DND-41 (cell line): ENCODE measurements around the gene UPB1.
"Not testable (repeated sequence)": the region's sequence is repeated elsewhere in the genome, so short reads cannot be mapped to it uniquely, and the experiment has no call there.

Experiments used
- ATAC-seq: fragments of 200-7000 bp; cut with Tn5 transposase; 3 replicates; pipeline ENCODE4 v1.9.1; 2021; ENCODE audit warnings: low read depth; ENCODE audit not compliant: insufficient read depth
- DNase-seq: peaks from one replicate; pipeline ENCODE4 v3.0.0-alpha.2; 2020
- H2AFZ ChIP-seq: 2 replicates; pipeline ENCODE4 v1.6.0; 2012; ENCODE audit warnings: low read depth, low read length
- H3K27ac ChIP-seq: 2 replicates; pipeline ENCODE4 v1.5.1; 2012; ENCODE audit warnings: low read length, inconsistent platforms
- H3K27me3 ChIP-seq: fragments of 200-600 bp; sonication (generic); 2 replicates; pipeline ENCODE4 v1.6.0; 2012; ENCODE audit warnings: low read length, mild to moderate bottlenecking, inconsistent platforms; ENCODE audit not compliant: insufficient read depth, poor library complexity
- H3K36me3 ChIP-seq: 2 replicates; pipeline ENCODE4 v1.5.1; 2012; ENCODE audit warnings: low read length, inconsistent platforms; ENCODE audit not compliant: insufficient read depth
- H3K4me1 ChIP-seq: 2 replicates; pipeline ENCODE4 v1.5.1; 2012; ENCODE audit warnings: mild to moderate bottlenecking, low read length; ENCODE audit not compliant: insufficient read depth
- H3K4me2 ChIP-seq: 2 replicates; pipeline ENCODE4 v1.6.0; 2012; ENCODE audit warnings: mild to moderate bottlenecking, moderate library complexity, low read length, inconsistent platforms; ENCODE audit not compliant: insufficient read depth
- H3K4me3 ChIP-seq, 2 experiments: fragments of 200-600 bp in 1 of 2; shearing (Covaris generic) in 1 of 2; 2 replicates each; pipeline ENCODE4 v1.5.1; 2012 to 2016; ENCODE audit warnings: inconsistent platforms in 2 of 2, low read length in 2 of 2, mild to moderate bottlenecking in 2 of 2, low read depth in 1 of 2, moderate library complexity in 1 of 2
- H3K79me2 ChIP-seq: 2 replicates; pipeline ENCODE4 v1.6.0; 2012; ENCODE audit warnings: low read length, inconsistent platforms; ENCODE audit not compliant: insufficient read depth
- H3K9ac ChIP-seq: 2 replicates; pipeline ENCODE4 v1.6.0; 2012; ENCODE audit warnings: low read depth, mild to moderate bottlenecking, inconsistent platforms, low read length, moderate library complexity
- H3K9me3 ChIP-seq: 2 replicates; pipeline ENCODE4 v1.5.1; 2012; ENCODE audit warnings: low read length, moderate library complexity, mild to moderate bottlenecking, inconsistent platforms; ENCODE audit not compliant: insufficient read depth, severe bottlenecking
- H4K20me1 ChIP-seq: 2 replicates; pipeline ENCODE4 v1.6.0; 2012; ENCODE audit warnings: low read length; ENCODE audit not compliant: insufficient read depth
- CTCF ChIP-seq: IDR thresholded peaks from 2 replicates; pipeline ENCODE4 v1.5.1; 2012; ENCODE audit warnings: borderline replicate concordance, low read length, moderate library complexity, mild to moderate bottlenecking; ENCODE audit not compliant: poor library complexity, severe bottlenecking; ENCODE audit errors: extremely low read depth
- EZH2 ChIP-seq: IDR thresholded peaks from 3 replicates; pipeline ENCODE4 v1.6.1; 2012; ENCODE audit warnings: borderline replicate concordance, low read depth, mild to moderate bottlenecking, moderate library complexity, low read length, inconsistent platforms; ENCODE audit not compliant: severe bottlenecking

The UPB1 gene

GRCh38 chr22:24550028-24550901, 55.1 kb downstream of the UPB1 start:
- Histone ChIP-seq H3K36me3 (peaks cover 72% of the 10 kb centered on the region), H4K20me1 (peaks cover 54% of the 10 kb centered on the region), H3K27me3 (no peaks in the 10 kb centered on the region), H3K9me3 (no peaks in the 10 kb centered on the region), H3K4me1 (peaks cover 22% of the 10 kb centered on the region), H3K27ac (no peak overlapping the region; the same call in 1 of the 2 replicates), H2AFZ (no peak overlapping the region), H3K4me3 (no peak overlapping the region), H3K4me2 (no peak overlapping the region), H3K79me2 (peaks cover 65% of the 10 kb centered on the region), H3K9ac (no peak overlapping the region)
- TF ChIP-seq EZH2 (no peak), CTCF (no peak)
- DNase-seq, result no peak
- no peak for ATAC-seq

- Histone ChIP-seq H3K79me2 (peaks cover 67% of the 10 kb centered on the region), H3K9ac (no peak overlapping the region), H3K27me3 (no peaks in the 10 kb centered on the region), H3K4me3 (no peak overlapping the region), H3K9me3 (no peaks in the 10 kb centered on the region), H3K4me1 (peaks cover 22% of the 10 kb centered on the region), H2AFZ (no peak overlapping the region), H3K36me3 (peaks cover 70% of the 10 kb centered on the region), H3K27ac (no peak overlapping the region), H4K20me1 (peaks cover 54% of the 10 kb centered on the region), H3K4me2 (no peak overlapping the region)
- ATAC-seq (no peak), DNase-seq (no peak)
- TF ChIP-seq CTCF (no peak), EZH2 (no peak)
These were observed 55.8 kb downstream of the UPB1 start for GRCh38 chr22:24550902-24551435.

GRCh38 chr22:24552503-24553286, 57.6 kb downstream of the UPB1 start:
- H3K27me3 ChIP-seq, ATAC-seq, H2AFZ ChIP-seq, H3K9me3 ChIP-seq, DNase-seq: not testable (repeated sequence)
- H3K4me1 ChIP-seq, result peaks cover 35% of the 10 kb centered on the region
- H3K4me3 ChIP-seq, result peak overlapping the region in 1 of 2 experiments; percentile 96; a peak in 1 of 4 replicates
- H4K20me1 ChIP-seq, result peaks cover 62% of the 10 kb centered on the region
- peaks cover 84% of the 10 kb centered on the region for H3K79me2 ChIP-seq
- peak overlapping the region; percentile 91 for H3K27ac ChIP-seq
- peaks cover 60% of the 10 kb centered on the region for H3K36me3 ChIP-seq
- H3K4me2 ChIP-seq, result peak overlapping the region; percentile 90
- peak overlapping the region; percentile 98; the same call in 1 of the 2 replicates for H3K9ac ChIP-seq
